ENCODE results near the gene LTBP3. TPM values are rescaled to one million over a fixed set of nuclear protein-coding genes. Genes with fewer than 3 reads are reported as not detected.

The LTBP3 gene
- total RNA-seq, 4 donors from 2014 or later = 18.5 to 56.6 (median 35.6) TPM

GRCh38 chr11:65500387-65501185, 57.6 kb downstream of the LTBP3 start:
- Histone ChIP-seq H3K36me3 (peaks cover 30 to 58% of the 10 kb centered on the region in 2 donors), H3K4me1 (peaks cover 30 to 31% of the 10 kb centered on the region in 2 donors), H3K4me3 (peak overlapping the region; percentile 81 to 93 (median 91)), H3K27ac (peak overlapping the region; percentile 91 to 99 (median 94)), H3K27me3 (no peaks in the 10 kb centered on the region), H3K9me3 (no peaks in the 10 kb centered on the region)
- intact Hi-C loops (cut with DNase I; ENCODE audit: low total_unique reads) (no loop called here), in situ Hi-C loops (cut with MboI; ENCODE audit: low sequenced_read_pairs in 4 of 4) (loop anchor here in 1 of 4 donors (10.0 kb wide), 1 partner anchor 76 kb away; the partner anchor contains the start of gene NEAT1)
- no peak for DNase-seq
- no peak for ATAC-seq
- TF ChIP-seq CTCF (IDR thresholded peaks at IDR 0.05 in 4 of 5, conservative IDR thresholded peaks at IDR 0.05 in 1 of 5) = no peak
- TF ChIP-seq POLR2A (IDR thresholded peaks at IDR 0.05) = peak in 1 of 2 donors; percentile 48

- H3K4me1 ChIP-seq = peaks cover 28 to 30% of the 10 kb centered on the region in 2 donors
- H3K4me3 ChIP-seq = peak overlapping the region; percentile 81 to 93 (median 91)
- H3K36me3 ChIP-seq = peaks cover 24 to 51% of the 10 kb centered on the region in 2 donors
- ATAC-seq (no peak), DNase-seq (no peak)
- H3K27ac ChIP-seq = peak overlapping the region; percentile 91 to 99 (median 94)
- in situ Hi-C loops (cut with MboI; ENCODE audit: low sequenced_read_pairs in 4 of 4) (loop anchor here in 1 of 4 donors (10.0 kb wide), 1 partner anchor 75 kb away; the partner anchor contains the start of gene NEAT1), intact Hi-C loops (cut with DNase I; ENCODE audit: low total_unique reads) (no loop called here)
- H3K27me3 ChIP-seq = no peaks in the 10 kb centered on the region
- TF ChIP-seq CTCF (IDR thresholded peaks at IDR 0.05 in 4 of 5, conservative IDR thresholded peaks at IDR 0.05 in 1 of 5) (no peak), POLR2A (IDR thresholded peaks at IDR 0.05) (no peak)
- no peaks in the 10 kb centered on the region for H3K9me3 ChIP-seq
These were observed 58.3 kb downstream of the LTBP3 start for GRCh38 chr11:65499713-65500386.

DNA sequence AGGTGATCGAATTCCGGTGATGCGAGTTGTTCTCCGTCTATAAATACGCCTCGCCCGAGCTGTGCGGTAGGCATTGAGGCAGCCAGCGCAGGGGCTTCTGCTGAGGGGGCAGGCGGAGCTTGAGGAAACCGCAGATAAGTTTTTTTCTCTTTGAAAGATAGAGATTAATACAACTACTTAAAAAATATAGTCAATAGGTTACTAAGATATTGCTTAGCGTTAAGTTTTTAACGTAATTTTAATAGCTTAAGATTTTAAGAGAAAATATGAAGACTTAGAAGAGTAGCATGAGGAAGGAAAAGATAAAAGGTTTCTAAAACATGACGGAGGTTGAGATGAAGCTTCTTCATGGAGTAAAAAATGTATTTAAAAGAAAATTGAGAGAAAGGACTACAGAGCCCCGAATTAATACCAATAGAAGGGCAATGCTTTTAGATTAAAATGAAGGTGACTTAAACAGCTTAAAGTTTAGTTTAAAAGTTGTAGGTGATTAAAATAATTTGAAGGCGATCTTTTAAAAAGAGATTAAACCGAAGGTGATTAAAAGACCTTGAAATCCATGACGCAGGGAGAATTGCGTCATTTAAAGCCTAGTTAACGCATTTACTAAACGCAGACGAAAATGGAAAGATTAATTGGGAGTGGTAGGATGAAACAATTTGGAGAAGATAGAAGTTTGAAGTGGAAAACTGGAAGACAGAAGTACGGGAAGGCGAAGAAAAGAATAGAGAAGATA, 59.0 kb downstream of the LTBP3 start, which contains the start of gene MALAT1:
MALAT1 (plus strand) TSS at position 69 of the 736 bp plus-strand sequence.
- peak in 1 of 2 donors; percentile 8 for ATAC-seq

More for the DNA sequence above, 59.0 kb downstream of the LTBP3 start, which contains the start of gene MALAT1:
- H3K36me3 ChIP-seq = peaks cover 18 to 44% of the 10 kb centered on the region in 2 donors
- peak within 1 kb of the TSS; percentile 91 to 99 (median 94) for H3K27ac ChIP-seq
- H3K9me3 ChIP-seq = no peaks in the 10 kb centered on the region
- peak; percentile 92 for DNase-seq
- TF ChIP-seq POLR2A (IDR thresholded peaks at IDR 0.05) = peak in 1 of 2 donors; percentile 100
- peak in 1 of 5 experiments; percentile 15 for TF ChIP-seq CTCF (IDR thresholded peaks at IDR 0.05 in 4 of 5, conservative IDR thresholded peaks at IDR 0.05 in 1 of 5)
- H3K4me1 ChIP-seq = peaks cover 28 to 30% of the 10 kb centered on the region in 2 donors
- H3K4me3 ChIP-seq = peak within 1 kb of the TSS; percentile 81 to 93 (median 91)
- in situ Hi-C loops (cut with MboI; ENCODE audit: low sequenced_read_pairs in 4 of 4) (no loop called here), intact Hi-C loops (cut with DNase I; ENCODE audit: low total_unique reads) (no loop called here)
- H3K27me3 ChIP-seq = no peaks in the 10 kb centered on the region

Data from gastrocnemius medialis (tissue), 4 donors.